Measurements from ENCODE around the gene PIK3C2B. TPM values are rescaled to one million over a fixed set of nuclear protein-coding genes. Genes with fewer than 3 reads are reported as not detected.

PIK3C2B gene
- total RNA-seq, 4 donors from 2014 or later, result 7.4 to 81.5 (median 38.3) TPM

GRCh38 chr1:204471687-204472086, 22.9 kb downstream of the PIK3C2B start:
- no peak for DNase-seq
- TF ChIP-seq CTCF (IDR thresholded peaks at IDR 0.05) (no peak), POLR2A (IDR thresholded peaks at IDR 0.05) (no peak)
- intact Hi-C loops (cut with DNase I; ENCODE audit: low total_unique reads), result no loop called here
- Histone ChIP-seq H3K27me3 (no peaks in the 10 kb centered on the region), H3K9me3 (no peaks in the 10 kb centered on the region), H3K36me3 (no peaks in the 10 kb centered on the region), H3K4me3 (no peak overlapping the region), H3K4me1 (peaks cover 0 to under 1% of the 10 kb centered on the region in 2 donors), H3K27ac (no peak overlapping the region)

- Histone ChIP-seq H3K36me3 (no peaks in the 10 kb centered on the region), H3K4me3 (no peak overlapping the region), H3K27ac (no peak overlapping the region), H3K4me1 (peaks cover 0 to 10% of the 10 kb centered on the region in 2 donors), H3K9me3 (no peaks in the 10 kb centered on the region), H3K27me3 (no peaks in the 10 kb centered on the region)
- intact Hi-C loops (cut with DNase I; ENCODE audit: low total_unique reads), result no loop called here
- TF ChIP-seq POLR2A (IDR thresholded peaks at IDR 0.05) (no peak), CTCF (IDR thresholded peaks at IDR 0.05) (no peak)
- no peak for DNase-seq
Observed at GRCh38 chr1:204469304-204469703, 25.3 kb downstream of the PIK3C2B start.

DNA sequence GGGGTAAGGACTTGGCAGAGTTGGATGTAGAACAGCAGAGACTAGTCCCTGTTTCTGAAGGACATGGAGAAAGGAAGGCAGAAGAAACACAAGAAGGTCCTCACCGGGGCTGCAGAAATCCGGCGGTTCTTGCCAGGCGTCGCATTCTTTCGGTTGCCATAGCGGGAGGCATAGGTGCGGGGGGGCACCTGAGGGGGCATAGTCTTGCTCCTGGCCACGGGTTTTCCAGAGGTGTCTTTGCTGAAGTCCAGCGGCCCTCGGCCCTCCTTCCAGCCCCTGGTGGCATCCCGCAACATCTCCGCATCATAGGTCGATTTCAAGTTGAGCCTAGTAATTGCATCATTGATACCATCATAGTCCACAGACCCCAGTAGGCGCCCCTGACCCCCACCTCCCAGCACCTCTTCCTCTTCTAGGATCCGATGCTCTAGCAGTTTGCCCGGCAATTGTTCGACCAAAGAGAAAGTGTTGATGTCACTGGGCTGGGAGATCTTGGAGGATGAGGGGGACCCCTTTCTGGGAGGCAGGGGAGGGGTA, 25.8 kb downstream of the PIK3C2B start:
- Histone ChIP-seq H3K27ac (no peak overlapping the region), H3K4me1 (peaks cover 0 to 10% of the 10 kb centered on the region in 2 donors), H3K36me3 (no peaks in the 10 kb centered on the region), H3K9me3 (no peaks in the 10 kb centered on the region), H3K4me3 (no peak overlapping the region), H3K27me3 (no peaks in the 10 kb centered on the region)
- DNase-seq, result no peak
- no peak for TF ChIP-seq CTCF (IDR thresholded peaks at IDR 0.05)
- TF ChIP-seq POLR2A (IDR thresholded peaks at IDR 0.05), result no peak
- intact Hi-C loops (cut with DNase I; ENCODE audit: low total_unique reads), result no loop called here

GRCh38 chr1:204468206-204468605, 26.4 kb downstream of the PIK3C2B start:
- H3K27me3 ChIP-seq, result no peaks in the 10 kb centered on the region
- no peaks in the 10 kb centered on the region for H3K9me3 ChIP-seq
- H3K27ac ChIP-seq, result no peak overlapping the region
- H3K36me3 ChIP-seq, result no peaks in the 10 kb centered on the region
- DNase-seq, result no peak
- no peak overlapping the region for H3K4me3 ChIP-seq
- intact Hi-C loops (cut with DNase I; ENCODE audit: low total_unique reads), result no loop called here
- H3K4me1 ChIP-seq, result peaks cover 0 to 10% of the 10 kb centered on the region in 2 donors
- TF ChIP-seq CTCF (IDR thresholded peaks at IDR 0.05) (no peak), POLR2A (IDR thresholded peaks at IDR 0.05) (no peak)

- no peak overlapping the region for H3K4me3 ChIP-seq
- no peaks in the 10 kb centered on the region for H3K36me3 ChIP-seq
- no peak for DNase-seq
- peak overlapping the region; percentile 22 to 77 for H3K27ac ChIP-seq
- intact Hi-C loops (cut with DNase I; ENCODE audit: low total_unique reads), result no loop called here
- no peaks in the 10 kb centered on the region for H3K27me3 ChIP-seq
- peaks cover 0 to 13% of the 10 kb centered on the region in 2 donors for H3K4me1 ChIP-seq
- no peaks in the 10 kb centered on the region for H3K9me3 ChIP-seq
- no peak for TF ChIP-seq CTCF (IDR thresholded peaks at IDR 0.05)
Observed at GRCh38 chr1:204466416-204467405, 27.9 kb downstream of the PIK3C2B start.
